Ovary (tissue), 9 donors: ENCODE results near the gene KRTAP5-3. TPM values are rescaled to one million over a fixed set of nuclear protein-coding genes. Genes with fewer than 3 reads are reported as not detected.

Experiments used
- DNase-seq, 5 donors: peaks; one replicate each; pipeline ENCODE4 v3.0.0-alpha.2; 2019 to 2020
- H3K27ac ChIP-seq, 2 donors: fragments of 200-600 bp; one replicate each; pipeline versions ENCODE4 v1.5.1 to v1.8.0; 2019 to 2022
- H3K27me3 ChIP-seq: fragments of 200-600 bp; one replicate; pipeline ENCODE4 v1.8.0; 2022
- H3K36me3 ChIP-seq: fragments of 200-600 bp; sonication (generic); one replicate; pipeline ENCODE4 v1.5.1; 2019
- H3K4me1 ChIP-seq: one replicate; pipeline ENCODE4 v1.8.1; 2013; ENCODE audit warnings: mild to moderate bottlenecking, moderate library complexity; ENCODE audit not compliant: insufficient read depth
- H3K4me3 ChIP-seq: fragments of 200-600 bp; sonication (generic); one replicate; pipeline ENCODE4 v1.5.1; 2017
- H3K9me3 ChIP-seq, 2 donors: fragments of 200-600 bp in 1 of 2; sonication (generic) in 1 of 2; one replicate each; pipeline versions ENCODE4 v1.5.1 to v1.8.1; 2013 to 2019; ENCODE audit warnings: mild to moderate bottlenecking in 1 of 2, moderate library complexity in 1 of 2
- EP300 ChIP-seq: sonication (generic); formaldehyde crosslinking; IDR thresholded peaks from one replicate; pipeline ENCODE4 v1.6.1; 2017; ENCODE audit warnings: antibody characterized with exemption
- POLR2A ChIP-seq: fragments of 450-650 bp; IDR thresholded peaks from one replicate; pipeline ENCODE4 v1.6.1; 2017; ENCODE audit warnings: antibody characterized with exemption, mild to moderate bottlenecking, moderate library complexity
- WGBS, 3 donors: extraction: QIAGEN DNeasy Blood & Tissue Kit in 1 of 3; methylation state at CpG; one replicate each; pipeline versions ENCODE4 v1.1.5 to v1.1.7; 2013 to 2017; 5-methylcytosine and 5-hydroxymethylcytosine counted together
- intact Hi-C, 4 donors: fragments of 100-400 bp; cut with DNase I; formaldehyde crosslinking; loops; one replicate each; pipeline versions ENCODE4 v1.11.0 to v1.15.1; 2022 to 2023
- polyA plus RNA-seq, 2 donors: library from polyadenylated mRNA; stranded (reverse); fragments of 200-250 nt in 1 of 2; fragments of 350-450 nt in 1 of 2; fragmentation: Illumina TruSeq in 1 of 2; extraction: RNeasy Lipid Tissue Mini Kit (QIAGEN cat#74804) in 1 of 2; gene quantifications; one replicate each; pipeline ENCODE4 v1.2.3, GENCODE V29; 2013 to 2014
- total RNA-seq, 7 donors: library from RNA; depleted of rRNA in 2 of 7; stranded (reverse); fragments of >200 nt in 2 of 7; fragmentation: NEBNext Ultra II Directional in 3 of 7; extraction: Animal tissue kit (Norgen Biotek cat#: 25700) in 3 of 7; gene quantifications; one replicate each; pipeline versions ENCODE4 v1.1.0 to v1.2.4, GENCODE V29; 2016 to 2023
- TF ChIP-seq, protein P1 (sequence below), 3 donors: fragments of 450-650 bp in 2 of 3; fragments of 200-600 bp in 1 of 3; IDR thresholded peaks; one replicate each; pipeline versions ENCODE4 v1.5.1 to v1.8.0; 2016 to 2022; ENCODE audit warnings: antibody characterized with exemption in 3 of 3, mild to moderate bottlenecking in 1 of 3
- donor health status: DM: no; HTN: no; CAD: no; lungs with moderate emphysema.
- donor health status: DM: no; HTN: no; CAD: no.
- donor health status: Bipolar disorder and iron deficiency.
- donor health status: DM: yes; HTN: yes; CAD: no.
- donor health status: DM: no; HTN: no; CAD: no.
- donor health status: DM: yes; HTN: yes; CAD: no.

Gene KRTAP5-3
- total and polyA plus RNA-seq, 9 donors: not detected

DNA sequence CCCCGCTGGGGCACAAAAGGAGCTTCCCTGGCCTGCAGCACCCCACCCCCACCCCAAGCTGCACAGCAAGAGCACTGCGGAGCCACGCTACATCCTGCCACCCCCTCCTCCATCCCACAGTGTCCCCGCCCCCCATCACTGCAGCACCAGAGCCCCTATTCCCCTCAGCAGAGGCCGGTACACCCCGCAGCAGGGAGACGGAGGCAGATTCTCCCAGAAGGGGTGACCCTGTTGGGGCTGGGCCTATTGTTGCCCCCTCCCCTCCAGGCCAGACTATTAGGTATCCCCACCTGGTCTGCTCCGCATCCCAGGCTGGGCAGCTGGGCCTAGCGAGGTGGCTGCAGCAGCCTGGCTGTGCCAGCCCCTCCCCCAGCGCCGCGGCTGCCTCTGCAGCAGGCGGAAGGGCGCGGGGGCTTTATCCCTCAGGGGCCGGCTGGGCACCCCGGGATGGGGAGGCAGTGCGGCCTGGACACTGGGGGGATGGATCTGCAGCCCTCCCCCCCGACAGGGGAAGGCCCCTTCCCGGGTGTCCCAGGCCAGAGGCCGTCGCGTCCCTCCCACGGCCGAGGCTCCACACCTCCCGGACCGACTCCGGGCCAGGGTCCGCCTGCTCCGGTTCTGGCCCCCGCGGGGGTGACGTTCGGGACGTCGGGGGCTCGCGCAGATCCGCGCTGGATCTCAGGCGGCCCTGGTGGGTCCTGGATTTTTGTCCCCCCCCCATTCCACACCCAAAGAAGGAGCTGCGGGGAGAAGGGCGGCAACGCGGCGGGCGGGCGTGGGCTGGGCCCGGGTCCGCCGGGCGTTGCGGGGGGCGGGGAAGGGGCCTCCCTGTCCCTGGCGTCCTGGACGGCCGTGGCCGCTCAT is 37.1 kb downstream of the KRTAP5-3 start:
- H3K4me1 ChIP-seq: no peaks in the 10 kb centered on the region
- DNase-seq: peak in 1 of 5 donors; percentile 30
- no peaks in the 10 kb centered on the region for H3K36me3 ChIP-seq
- no peaks in the 10 kb centered on the region for H3K9me3 ChIP-seq
- TF ChIP-seq, protein P1, sequence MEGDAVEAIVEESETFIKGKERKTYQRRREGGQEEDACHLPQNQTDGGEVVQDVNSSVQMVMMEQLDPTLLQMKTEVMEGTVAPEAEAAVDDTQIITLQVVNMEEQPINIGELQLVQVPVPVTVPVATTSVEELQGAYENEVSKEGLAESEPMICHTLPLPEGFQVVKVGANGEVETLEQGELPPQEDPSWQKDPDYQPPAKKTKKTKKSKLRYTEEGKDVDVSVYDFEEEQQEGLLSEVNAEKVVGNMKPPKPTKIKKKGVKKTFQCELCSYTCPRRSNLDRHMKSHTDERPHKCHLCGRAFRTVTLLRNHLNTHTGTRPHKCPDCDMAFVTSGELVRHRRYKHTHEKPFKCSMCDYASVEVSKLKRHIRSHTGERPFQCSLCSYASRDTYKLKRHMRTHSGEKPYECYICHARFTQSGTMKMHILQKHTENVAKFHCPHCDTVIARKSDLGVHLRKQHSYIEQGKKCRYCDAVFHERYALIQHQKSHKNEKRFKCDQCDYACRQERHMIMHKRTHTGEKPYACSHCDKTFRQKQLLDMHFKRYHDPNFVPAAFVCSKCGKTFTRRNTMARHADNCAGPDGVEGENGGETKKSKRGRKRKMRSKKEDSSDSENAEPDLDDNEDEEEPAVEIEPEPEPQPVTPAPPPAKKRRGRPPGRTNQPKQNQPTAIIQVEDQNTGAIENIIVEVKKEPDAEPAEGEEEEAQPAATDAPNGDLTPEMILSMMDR (IDR thresholded peaks at IDR 0.05): no peak
- TF ChIP-seq POLR2A: no peak
- TF ChIP-seq EP300: no peak
- peak overlapping the region; percentile 41 for H3K4me3 ChIP-seq
- intact Hi-C loops: loop anchor here in 2 of 4 donors (5.0 to 10.0 kb wide), 2 partner anchors 366 to 369 kb away; no protein-coding TSS in a partner anchor
- 5 to 12% (median 6%) methylated on average over 21 to 58 of the region's 58 CpGs for WGBS, 3 donors
- H3K27me3 ChIP-seq: no peaks in the 10 kb centered on the region
- peak overlapping the region in 1 of 2 donors; percentile 52 for H3K27ac ChIP-seq

DNA sequence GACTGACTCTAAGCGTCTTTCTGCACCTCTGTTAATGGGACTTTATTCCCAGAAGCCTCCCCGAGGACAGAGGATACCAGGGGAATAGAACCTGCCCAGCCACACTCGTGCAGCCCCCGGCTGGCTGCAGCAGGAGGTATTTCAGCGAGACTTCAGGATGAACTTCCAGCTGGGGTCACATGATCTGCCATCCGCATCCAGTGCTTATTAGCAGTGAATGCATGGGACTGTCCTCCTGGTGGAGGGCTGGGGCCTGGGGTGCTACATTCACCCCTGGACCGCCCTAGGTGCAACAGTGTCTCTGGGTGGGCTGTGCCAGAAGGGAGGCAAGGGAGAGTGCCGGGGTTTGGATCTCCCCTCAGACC is 37.8 kb downstream of the KRTAP5-3 start:
- Histone ChIP-seq H3K27me3 (no peaks in the 10 kb centered on the region), H3K27ac (no peak overlapping the region), H3K36me3 (no peaks in the 10 kb centered on the region), H3K4me3 (no peak overlapping the region), H3K9me3 (no peaks in the 10 kb centered on the region), H3K4me1 (no peaks in the 10 kb centered on the region)
- TF ChIP-seq, protein P1 (IDR thresholded peaks at IDR 0.05): no peak
- TF ChIP-seq POLR2A: no peak
- TF ChIP-seq EP300: no peak
- intact Hi-C loops: loop anchor here in 2 of 4 donors (5.0 to 10.0 kb wide), 2 partner anchors 366 to 368 kb away; no protein-coding TSS in a partner anchor
- WGBS, 3 donors: 70 to 81% (median 74%) methylated on average over 8 of the region's 8 CpGs
- peak in 1 of 5 donors; percentile 12 for DNase-seq

DNA sequence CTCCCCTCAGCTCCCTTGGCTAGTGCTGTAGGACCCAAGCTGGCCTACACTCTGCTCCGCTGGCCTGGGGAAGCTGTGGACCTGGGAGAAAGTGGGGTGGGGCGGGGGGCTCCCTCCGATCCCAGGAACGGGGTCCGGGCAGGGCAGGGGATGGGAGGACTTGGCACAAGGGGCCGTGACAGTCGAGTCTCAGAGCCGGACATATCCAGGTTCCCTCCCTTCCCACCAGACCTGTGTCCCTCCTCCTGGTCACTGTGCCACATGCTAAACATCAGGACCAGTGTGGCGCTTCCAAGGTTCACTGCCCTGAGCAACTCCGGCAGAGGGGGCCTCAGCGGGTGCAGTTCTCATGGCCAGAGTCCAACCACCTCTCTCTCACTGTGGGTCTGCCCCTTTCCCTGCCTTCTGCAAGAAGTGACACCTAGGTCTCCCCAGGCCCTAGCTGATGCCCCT is 38.2 kb downstream of the KRTAP5-3 start:
- no peaks in the 10 kb centered on the region for H3K36me3 ChIP-seq
- WGBS, 3 donors: 67 to 81% (median 73%) methylated on average over 8 to 11 of the region's 11 CpGs
- intact Hi-C loops: loop anchor here in 2 of 4 donors (5.0 to 10.0 kb wide), 2 partner anchors 365 to 368 kb away; no protein-coding TSS in a partner anchor
- no peaks in the 10 kb centered on the region for H3K4me1 ChIP-seq
- DNase-seq: peak in 1 of 5 donors; percentile 13
- H3K4me3 ChIP-seq: no peak overlapping the region
- no peak overlapping the region for H3K27ac ChIP-seq
- TF ChIP-seq EP300: no peak
- TF ChIP-seq, protein P1 (IDR thresholded peaks at IDR 0.05): no peak
- TF ChIP-seq POLR2A: no peak
- no peaks in the 10 kb centered on the region for H3K27me3 ChIP-seq
- no peaks in the 10 kb centered on the region for H3K9me3 ChIP-seq

DNA sequence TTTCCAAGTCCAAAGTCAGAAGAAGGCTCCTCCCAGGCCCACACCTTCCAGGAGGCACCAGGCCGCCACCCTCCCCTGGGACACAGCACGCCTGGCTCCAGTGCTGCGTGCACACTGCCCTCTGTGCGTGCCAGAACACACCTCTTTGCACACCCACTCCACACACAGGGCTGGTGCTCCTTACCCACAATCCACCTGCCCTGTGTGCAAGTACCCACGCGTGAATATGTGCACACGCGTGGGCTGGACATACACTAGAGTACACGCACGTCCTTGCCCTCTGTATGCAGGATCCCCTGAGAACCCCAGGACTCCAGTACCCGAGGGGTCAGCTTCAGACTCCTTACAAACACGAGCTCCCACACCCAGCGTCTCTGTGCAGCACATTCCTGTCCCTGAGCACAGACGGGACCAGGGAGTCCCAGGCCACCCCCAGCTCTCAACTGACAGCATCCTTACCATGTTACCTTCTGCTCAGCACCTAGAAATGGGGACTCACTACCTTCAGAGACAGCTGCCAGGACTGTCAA is 38.9 kb downstream of the KRTAP5-3 start:
- intact Hi-C loops: no loop called here
- no peaks in the 10 kb centered on the region for H3K27me3 ChIP-seq
- no peak for DNase-seq
- H3K36me3 ChIP-seq: no peaks in the 10 kb centered on the region
- 63 to 73% (median 65%) methylated on average over 14 of the region's 14 CpGs for WGBS, 3 donors
- no peaks in the 10 kb centered on the region for H3K4me1 ChIP-seq
- TF ChIP-seq, protein P1 (IDR thresholded peaks at IDR 0.05): no peak
- no peak for TF ChIP-seq POLR2A
- no peak for TF ChIP-seq EP300
- no peak overlapping the region for H3K4me3 ChIP-seq
- H3K9me3 ChIP-seq: no peaks in the 10 kb centered on the region
- no peak overlapping the region for H3K27ac ChIP-seq
